PC-3 (cell line): Measurements from ENCODE around the gene SMIM7. TPM values are rescaled to one million over a fixed set of nuclear protein-coding genes. Genes with fewer than 3 reads are reported as not detected.

ENCODE experiments used
- ATAC-seq: fragments of 200-7000 bp; cut with Tn5 transposase; 2 replicates; pipeline ENCODE4 v1.9.1; 2020; ENCODE audit warnings: mild to moderate bottlenecking, moderate library complexity
- BruUV-seq: library from RNA; stranded (reverse); fragments of 400-500 nt; replicated peaks from 2 replicates; lab custom pipeline; 2021; lab: Mats Ljungman, UMichigan
- CTCF ChIA-PET: fragments of 300-600 bp; sonication (Branson Sonifier 250); formaldehyde crosslinking; loops from one replicate; lab custom pipeline; 2022; ENCODE audit warnings: antibody characterized with exemption; lab: Charles Lee
- POLR2A ChIA-PET: fragments of 300-600 bp; sonication (Branson Sonifier 250); formaldehyde crosslinking; loops from one replicate; lab custom pipeline; 2022; ENCODE audit warnings: antibody characterized with exemption; ENCODE audit not compliant: unreplicated experiment; lab: Charles Lee
- DNase-seq: peaks from one replicate; pipeline ENCODE4 v3.0.0-alpha.2; 2015
- H2AFZ ChIP-seq: fragments of 300-600 bp; sonication (generic); 2 replicates; pipeline ENCODE4 v1.6.0; 2016; ENCODE audit warnings: antibody characterized with exemption, low read length
- H3F3A ChIP-seq: fragments of 300-600 bp; sonication (generic); one replicate; pipeline ENCODE4 v1.6.0; 2017; ENCODE audit warnings: antibody characterized with exemption, low read length, control low read depth, mild to moderate bottlenecking; ENCODE audit not compliant: unreplicated experiment
- H3K27ac ChIP-seq: fragments of 300-600 bp; sonication (generic); 2 replicates; pipeline ENCODE4 v1.5.1; 2016; ENCODE audit warnings: mild to moderate bottlenecking, low read length
- H3K27me3 ChIP-seq: fragments of 300-600 bp; sonication (generic); 2 replicates; pipeline ENCODE4 v1.6.1; 2016; ENCODE audit warnings: low read length, mixed read lengths
- H3K36me3 ChIP-seq: fragments of 300-600 bp; sonication (generic); 2 replicates; pipeline ENCODE4 v1.6.1; 2016; ENCODE audit warnings: low read depth, mixed run types, low read length, mixed read lengths
- H3K4me1 ChIP-seq: fragments of 300-600 bp; sonication (generic); 2 replicates; pipeline ENCODE4 v1.5.1; 2016; ENCODE audit warnings: low read length; ENCODE audit not compliant: insufficient read depth
- H3K4me2 ChIP-seq: fragments of 300-600 bp; sonication (generic); 2 replicates; pipeline ENCODE4 v1.6.0; 2016; ENCODE audit warnings: low read length
- H3K4me3 ChIP-seq: fragments of 300-600 bp; sonication (generic); 2 replicates; pipeline ENCODE4 v1.5.1; 2016; ENCODE audit warnings: mild to moderate bottlenecking, low read length, mixed read lengths
- H3K79me2 ChIP-seq: fragments of 300-600 bp; sonication (generic); 2 replicates; pipeline ENCODE4 v1.6.1; 2017; ENCODE audit warnings: low read length, mixed read lengths
- H3K9ac ChIP-seq: fragments of 300-600 bp; sonication (generic); 2 replicates; pipeline ENCODE4 v1.6.0; 2016; ENCODE audit warnings: mild to moderate bottlenecking, low read length
- H3K9me2 ChIP-seq: fragments of 300-600 bp; sonication (generic); replicated peaks from 2 replicates; pipeline ENCODE4 v1.6.1; 2016; ENCODE audit warnings: mixed run types, low read length, mixed read lengths
- H3K9me3 ChIP-seq: fragments of 300-600 bp; sonication (generic); 2 replicates; pipeline ENCODE4 v1.6.1; 2016; ENCODE audit warnings: low read length, mixed read lengths
- H4K20me1 ChIP-seq: fragments of 300-600 bp; sonication (generic); 2 replicates; pipeline ENCODE4 v1.6.1; 2016; ENCODE audit warnings: low read length, mixed read lengths
- EZH2 ChIP-seq: fragments of 300-600 bp; sonication (generic); IDR thresholded peaks from one replicate; pipeline ENCODE4 v1.6.1; 2017; ENCODE audit warnings: antibody characterized with exemption, mild to moderate bottlenecking, low read length; ENCODE audit not compliant: unreplicated experiment
- EZH2phosphoT487 ChIP-seq: fragments of 300-600 bp; sonication (generic); IDR thresholded peaks from 2 replicates; pipeline ENCODE4 v1.6.1; 2018; ENCODE audit warnings: mild to moderate bottlenecking, antibody characterized with exemption, low read length, borderline replicate concordance
- intact Hi-C: fragments of 100-400 bp; cut with micrococcal nuclease; formaldehyde crosslinking; loops from 2 replicates; pipeline ENCODE4 v1.9.0; 2023
- total RNA-seq: library from RNA; depleted of rRNA; stranded (reverse); fragments of >200 nt; gene quantifications from 2 replicates; pipeline ENCODE4 v1.2.3, GENCODE V29; 2014
- TF ChIP-seq, protein P1 (sequence below): fragments of 300-600 bp; sonication (generic); conservative IDR thresholded peaks from 2 replicates; pipeline ENCODE4 v1.5.1; 2017; ENCODE audit warnings: antibody characterized with exemption, low read depth, mild to moderate bottlenecking, low read length

SMIM7 gene
- total RNA-seq, 1 experiment from 2014 or later = 74.1 TPM

DNA sequence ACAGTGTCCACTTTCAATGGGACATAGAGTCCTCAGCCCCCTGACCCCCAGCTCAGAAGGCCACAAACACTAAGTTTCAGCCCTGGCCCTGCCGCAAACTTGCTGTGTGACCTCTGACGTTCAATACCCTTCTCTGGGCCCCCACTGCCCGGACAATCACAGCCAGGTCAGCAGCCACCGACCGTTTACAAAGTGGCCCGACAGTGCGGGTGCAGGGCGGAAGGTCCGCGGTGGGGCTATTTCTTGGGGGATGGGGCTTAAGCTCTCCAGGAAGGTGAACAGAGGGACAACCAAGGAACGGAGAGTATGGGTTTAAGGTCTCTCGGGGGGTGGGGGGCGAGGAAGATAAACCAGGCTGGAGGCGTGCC, 496 bp downstream of the SMIM7 start:
- ATAC-seq (no peak), DNase-seq (no peak)
- no peaks in the 10 kb centered on the region for H3F3A ChIP-seq
- intact Hi-C loops = loop anchor here (2.0 kb wide), 1 partner anchor 31 kb away; the partner anchor contains the start of gene MED26
- POLR2A ChIA-PET = interaction anchor here (0.6 kb wide), 3 partner anchors 55 to 189 kb away, joined by 3 to 16 read pairs (median 7); no protein-coding TSS in a partner anchor
- TF ChIP-seq, protein P1, sequence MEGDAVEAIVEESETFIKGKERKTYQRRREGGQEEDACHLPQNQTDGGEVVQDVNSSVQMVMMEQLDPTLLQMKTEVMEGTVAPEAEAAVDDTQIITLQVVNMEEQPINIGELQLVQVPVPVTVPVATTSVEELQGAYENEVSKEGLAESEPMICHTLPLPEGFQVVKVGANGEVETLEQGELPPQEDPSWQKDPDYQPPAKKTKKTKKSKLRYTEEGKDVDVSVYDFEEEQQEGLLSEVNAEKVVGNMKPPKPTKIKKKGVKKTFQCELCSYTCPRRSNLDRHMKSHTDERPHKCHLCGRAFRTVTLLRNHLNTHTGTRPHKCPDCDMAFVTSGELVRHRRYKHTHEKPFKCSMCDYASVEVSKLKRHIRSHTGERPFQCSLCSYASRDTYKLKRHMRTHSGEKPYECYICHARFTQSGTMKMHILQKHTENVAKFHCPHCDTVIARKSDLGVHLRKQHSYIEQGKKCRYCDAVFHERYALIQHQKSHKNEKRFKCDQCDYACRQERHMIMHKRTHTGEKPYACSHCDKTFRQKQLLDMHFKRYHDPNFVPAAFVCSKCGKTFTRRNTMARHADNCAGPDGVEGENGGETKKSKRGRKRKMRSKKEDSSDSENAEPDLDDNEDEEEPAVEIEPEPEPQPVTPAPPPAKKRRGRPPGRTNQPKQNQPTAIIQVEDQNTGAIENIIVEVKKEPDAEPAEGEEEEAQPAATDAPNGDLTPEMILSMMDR = no peak
- no peak for TF ChIP-seq EZH2
- no peak for TF ChIP-seq EZH2phosphoT487
- H3K9ac ChIP-seq = peak overlapping the region; percentile 96
- peaks cover 16% of the 10 kb centered on the region for H4K20me1 ChIP-seq
- peaks cover 51% of the 10 kb centered on the region for H3K79me2 ChIP-seq
- peak overlapping the region; percentile 88 for H3K4me3 ChIP-seq
- no peaks in the 10 kb centered on the region for H3K27me3 ChIP-seq
- H3K27ac ChIP-seq = no peak overlapping the region
- H3K9me3 ChIP-seq = no peaks in the 10 kb centered on the region
- peaks cover 20% of the 10 kb centered on the region for H3K36me3 ChIP-seq
- CTCF ChIA-PET = interaction anchor here (0.6 kb wide), 1 partner anchor 33 kb away, joined by 3 read pairs; no protein-coding TSS in a partner anchor
- H3K9me2 ChIP-seq = no peaks in the 10 kb centered on the region
- peak overlapping the region; percentile 98; the same call in 1 of the 2 replicates for H2AFZ ChIP-seq
- TSS peak; percentile 48 for BruUV-seq
- peak overlapping the region; percentile 100 for H3K4me2 ChIP-seq
- H3K4me1 ChIP-seq = peaks cover 8% of the 10 kb centered on the region

DNA sequence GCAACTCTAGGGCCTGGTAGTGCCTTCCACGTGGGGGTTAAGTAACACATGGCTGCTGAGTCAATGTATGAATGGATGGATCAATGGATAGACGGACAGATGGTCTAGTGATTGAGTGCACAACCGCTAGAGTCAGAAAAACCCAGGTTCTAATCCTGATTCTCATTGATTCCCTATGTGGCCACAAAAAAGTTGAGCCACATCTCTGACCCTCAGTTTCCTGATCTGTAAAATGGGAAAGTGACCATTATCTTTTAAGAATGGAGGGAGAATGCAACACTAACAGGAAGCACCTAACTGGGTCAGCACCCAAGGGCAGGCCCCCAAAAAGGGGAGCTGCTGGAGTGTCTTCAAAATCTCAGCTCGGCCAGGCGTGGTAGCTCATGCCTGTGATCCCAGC, 2.6 kb downstream of the SMIM7 start:
- ChIA-PET CTCF (no interaction called here), POLR2A (no interaction called here)
- H3K79me2 ChIP-seq = peaks cover 51% of the 10 kb centered on the region
- H3K27me3 ChIP-seq = no peaks in the 10 kb centered on the region
- no peaks in the 10 kb centered on the region for H3K9me3 ChIP-seq
- H3K4me3 ChIP-seq = no peak overlapping the region
- peaks cover 16% of the 10 kb centered on the region for H4K20me1 ChIP-seq
- no peak overlapping the region for H3K9ac ChIP-seq
- ATAC-seq (no peak), DNase-seq (no peak)
- no peak overlapping the region for H2AFZ ChIP-seq
- H3K4me1 ChIP-seq = peaks cover 8% of the 10 kb centered on the region
- TF ChIP-seq EZH2 (no peak), EZH2phosphoT487 (no peak)
- TF ChIP-seq, protein P1 = no peak
- no peaks in the 10 kb centered on the region for H3K9me2 ChIP-seq
- H3K4me2 ChIP-seq = no peak overlapping the region
- BruUV-seq = no TSS peak
- no peaks in the 10 kb centered on the region for H3F3A ChIP-seq
- peaks cover 37% of the 10 kb centered on the region for H3K36me3 ChIP-seq
- no peak overlapping the region for H3K27ac ChIP-seq
- intact Hi-C loops = no loop called here

DNA sequence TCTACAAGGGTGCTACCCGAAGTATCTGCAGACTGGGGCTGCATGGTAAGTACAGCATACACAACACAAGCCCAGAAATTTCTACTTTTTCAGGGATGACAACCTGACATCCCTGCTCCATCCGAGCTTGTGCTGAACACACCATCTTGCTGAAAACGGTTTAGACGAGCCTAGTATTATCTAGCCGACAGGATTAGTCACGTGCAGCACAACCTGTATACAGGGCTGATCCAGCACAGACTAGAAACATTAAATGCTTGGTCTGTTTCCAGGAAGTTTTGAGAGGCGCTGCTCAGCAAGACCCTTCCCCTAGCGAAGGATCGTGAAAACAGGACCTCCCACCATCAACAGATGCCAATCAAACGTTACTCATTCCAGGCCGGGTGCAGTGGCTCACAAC, 4.2 kb downstream of the SMIM7 start:
- TF ChIP-seq EZH2 (no peak), EZH2phosphoT487 (no peak)
- TF ChIP-seq, protein P1 = no peak

More for the DNA sequence above, 4.2 kb downstream of the SMIM7 start:
- peaks cover 8% of the 10 kb centered on the region for H3K4me1 ChIP-seq
- no peaks in the 10 kb centered on the region for H3K9me2 ChIP-seq
- no peaks in the 10 kb centered on the region for H3K27me3 ChIP-seq
- CTCF ChIA-PET = no interaction called here
- no TSS peak for BruUV-seq
- H3F3A ChIP-seq = no peaks in the 10 kb centered on the region
- peaks cover 51% of the 10 kb centered on the region for H3K79me2 ChIP-seq
- no peak overlapping the region for H3K4me3 ChIP-seq
- peaks cover 16% of the 10 kb centered on the region for H4K20me1 ChIP-seq
- H3K27ac ChIP-seq = no peak overlapping the region
- ATAC-seq = no peak
- H3K9me3 ChIP-seq = no peaks in the 10 kb centered on the region
- intact Hi-C loops = no loop called here
- H3K4me2 ChIP-seq = no peak overlapping the region
- peaks cover 50% of the 10 kb centered on the region for H3K36me3 ChIP-seq
- POLR2A ChIA-PET = no interaction called here
- no peak overlapping the region for H2AFZ ChIP-seq
- no peak overlapping the region for H3K9ac ChIP-seq
- no peak for DNase-seq
